HG03108 (cell line): ENCODE measurements around the gene LASP1.
"Not testable (repeated sequence)": the region's sequence is repeated elsewhere in the genome, so short reads cannot be mapped to it uniquely, and the experiment has no call there.

ENCODE experiments used
- ATAC-seq: cut with Tn5 transposase; IDR thresholded peaks from one replicate; pipeline ENCODE4 v1.9.1; 2021; ENCODE audit warnings: moderate library complexity; ENCODE audit not compliant: unreplicated experiment

The LASP1 gene

DNA sequence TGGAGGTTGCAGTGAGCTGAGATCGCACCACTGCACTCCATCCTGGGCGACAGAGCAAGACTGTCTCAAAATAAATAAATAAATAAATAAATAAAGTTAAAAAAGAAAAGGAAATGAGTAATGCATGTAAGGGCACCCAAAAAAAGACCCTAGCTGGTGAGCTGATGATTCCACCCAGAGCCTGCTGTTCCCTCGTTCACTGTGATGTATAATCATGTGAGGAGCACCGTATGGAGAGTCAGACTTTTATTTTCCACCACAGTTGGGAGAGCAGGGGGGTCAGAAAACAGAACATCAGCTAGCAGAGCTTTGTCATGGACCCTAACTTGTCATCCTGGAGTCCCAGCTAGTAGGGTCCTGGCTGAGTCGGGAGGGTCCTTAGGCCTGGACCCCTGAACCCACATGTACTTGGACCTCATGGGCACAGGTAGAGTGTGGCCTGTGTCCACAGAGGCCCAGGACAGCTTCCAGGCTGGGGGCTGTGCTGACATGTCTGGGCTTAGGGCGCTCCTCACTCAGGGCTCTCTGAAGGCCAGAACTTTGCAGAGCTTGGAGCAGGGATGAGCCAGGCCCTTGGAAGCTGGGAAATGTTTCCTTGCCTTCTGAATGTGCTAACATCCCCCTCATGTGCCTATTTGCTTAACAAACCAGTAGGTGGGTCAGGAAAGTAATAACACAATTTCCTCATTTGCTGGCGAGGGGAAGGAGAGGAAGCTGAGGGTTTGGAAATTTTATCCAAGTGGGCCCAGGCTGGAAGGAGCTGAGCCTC, 36.8 kb downstream of the LASP1 start:
- ATAC-seq, result no peak

DNA sequence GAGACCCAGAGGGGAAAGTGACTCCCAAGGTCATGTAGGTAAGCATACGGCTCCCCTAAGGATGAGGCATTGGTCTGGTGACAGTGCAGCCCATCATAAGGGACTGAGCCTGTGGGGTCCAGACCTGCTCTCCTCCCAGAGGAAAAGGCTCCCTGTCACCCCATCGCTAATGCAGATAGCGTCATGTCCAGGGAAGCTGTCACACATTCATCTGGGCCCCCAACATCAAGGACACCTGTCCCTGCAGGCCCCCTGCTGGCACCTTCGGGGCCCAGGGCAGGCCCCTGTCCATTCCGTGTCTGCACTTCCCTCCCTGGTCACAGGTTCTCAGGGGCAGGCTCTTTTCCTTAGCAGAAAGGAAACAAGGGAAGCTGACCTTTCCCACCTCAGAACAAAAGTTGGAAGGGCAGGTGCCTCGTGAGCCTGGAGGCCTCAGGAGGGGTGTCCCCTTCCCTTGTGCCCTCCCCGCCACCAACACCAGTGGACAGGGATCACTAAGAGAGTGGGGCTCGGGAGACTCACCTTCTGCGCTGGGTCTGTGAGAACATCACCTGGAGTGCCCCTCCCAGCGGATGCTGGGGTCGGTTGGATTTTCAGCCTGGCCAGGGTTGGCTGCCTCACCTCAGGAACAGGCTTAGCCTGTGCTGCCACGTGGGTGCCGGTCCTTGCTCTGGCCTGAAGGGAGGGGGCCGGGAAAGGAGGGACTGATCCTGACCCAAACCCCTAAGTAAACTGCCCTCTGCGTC, 38.2 kb downstream of the LASP1 start:
- no peak for ATAC-seq

DNA sequence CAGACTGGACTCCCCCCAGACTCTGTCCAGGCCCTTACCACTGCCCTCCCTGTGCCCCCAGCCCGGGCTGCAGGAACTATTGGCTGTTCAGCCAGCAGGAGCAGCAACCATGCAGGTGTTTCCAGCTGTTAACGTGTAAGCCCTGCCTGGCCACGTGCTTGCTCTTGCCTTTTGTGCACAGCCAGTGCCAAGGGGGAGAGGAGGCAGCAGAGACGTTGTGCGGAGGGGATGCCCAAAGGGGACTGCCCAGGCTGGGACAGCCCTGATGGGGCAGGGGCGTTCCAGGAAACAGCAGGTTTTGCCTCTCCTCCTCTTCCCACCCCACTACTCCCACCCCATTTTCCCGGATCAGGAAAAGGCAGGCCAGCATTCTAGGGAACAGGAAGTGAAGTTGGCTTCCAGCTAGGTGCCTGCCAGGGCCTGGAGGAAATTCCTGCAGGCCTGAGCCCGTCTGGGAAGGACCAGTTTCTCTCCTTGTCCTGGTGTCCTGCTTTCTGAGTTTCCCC, 38.9 kb downstream of the LASP1 start:
- no peak for ATAC-seq

- ATAC-seq, result no peak
Observed at GRCh38 chr17:38910325-38910724, 40.5 kb downstream of the LASP1 start.

DNA sequence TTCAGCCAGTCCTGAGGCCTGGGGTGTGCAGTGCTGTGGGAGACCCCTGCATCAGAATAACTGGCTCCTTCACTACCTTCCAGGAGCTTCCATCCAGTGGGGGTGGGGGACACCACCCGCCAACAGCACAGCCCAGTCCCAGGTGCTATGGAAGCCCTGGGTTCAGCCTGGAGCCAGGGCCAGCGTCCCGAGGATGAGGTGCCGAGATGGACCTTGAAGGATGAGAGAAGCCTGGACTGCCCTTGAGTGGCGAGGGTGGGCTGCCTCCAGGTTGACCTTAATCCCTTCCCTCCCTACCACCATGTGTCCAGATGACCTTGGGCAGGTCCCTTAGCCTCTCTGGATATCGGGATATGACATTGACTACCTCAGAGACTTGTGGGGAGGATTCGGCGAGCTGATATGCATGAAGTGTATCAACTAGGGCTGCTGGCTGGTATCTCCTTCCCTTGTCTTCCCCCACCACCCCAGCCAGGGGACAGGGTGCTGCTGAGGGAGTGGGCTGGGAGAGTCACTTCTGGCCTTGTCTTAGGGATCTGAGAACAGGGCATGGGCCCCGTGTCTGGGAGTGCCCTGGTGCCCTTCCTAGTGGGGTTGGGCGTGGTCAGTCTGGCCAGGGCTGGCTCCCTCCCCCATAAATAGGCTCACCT, 41.3 kb downstream of the LASP1 start:
- no peak for ATAC-seq

- ATAC-seq, result not testable (repeated sequence)
Observed at GRCh38 chr17:38911731-38912081, 41.8 kb downstream of the LASP1 start.

DNA sequence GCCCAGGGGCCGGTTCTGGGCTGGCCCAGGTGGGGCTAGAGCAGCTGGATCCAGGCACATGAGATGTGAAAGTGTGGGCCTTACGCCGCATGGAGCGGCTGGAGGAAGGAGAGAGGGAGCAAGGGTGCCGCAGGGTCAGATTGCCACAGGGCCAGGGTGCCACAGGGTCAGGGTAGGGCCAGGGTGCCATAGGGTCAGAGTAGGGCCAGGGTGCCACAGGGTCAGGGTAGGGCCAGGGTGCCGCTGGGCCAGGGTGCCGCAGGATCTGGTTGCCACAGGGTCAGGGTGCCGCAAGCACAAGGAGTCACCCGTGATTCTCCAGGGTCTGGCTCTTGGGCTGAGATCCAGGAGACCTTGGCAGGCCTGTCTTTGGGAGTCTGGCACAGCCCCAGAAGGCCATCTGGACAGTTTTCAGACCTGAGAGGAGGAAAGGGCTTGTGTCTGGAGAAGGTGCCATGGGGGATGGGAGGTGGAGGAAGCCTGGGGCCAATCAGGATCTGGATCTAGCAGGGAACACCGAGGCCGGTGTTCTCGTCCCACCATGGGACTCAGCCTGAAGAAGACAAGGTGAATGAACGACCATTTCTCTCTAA, 42.5 kb downstream of the LASP1 start:
- no peak for ATAC-seq

DNA sequence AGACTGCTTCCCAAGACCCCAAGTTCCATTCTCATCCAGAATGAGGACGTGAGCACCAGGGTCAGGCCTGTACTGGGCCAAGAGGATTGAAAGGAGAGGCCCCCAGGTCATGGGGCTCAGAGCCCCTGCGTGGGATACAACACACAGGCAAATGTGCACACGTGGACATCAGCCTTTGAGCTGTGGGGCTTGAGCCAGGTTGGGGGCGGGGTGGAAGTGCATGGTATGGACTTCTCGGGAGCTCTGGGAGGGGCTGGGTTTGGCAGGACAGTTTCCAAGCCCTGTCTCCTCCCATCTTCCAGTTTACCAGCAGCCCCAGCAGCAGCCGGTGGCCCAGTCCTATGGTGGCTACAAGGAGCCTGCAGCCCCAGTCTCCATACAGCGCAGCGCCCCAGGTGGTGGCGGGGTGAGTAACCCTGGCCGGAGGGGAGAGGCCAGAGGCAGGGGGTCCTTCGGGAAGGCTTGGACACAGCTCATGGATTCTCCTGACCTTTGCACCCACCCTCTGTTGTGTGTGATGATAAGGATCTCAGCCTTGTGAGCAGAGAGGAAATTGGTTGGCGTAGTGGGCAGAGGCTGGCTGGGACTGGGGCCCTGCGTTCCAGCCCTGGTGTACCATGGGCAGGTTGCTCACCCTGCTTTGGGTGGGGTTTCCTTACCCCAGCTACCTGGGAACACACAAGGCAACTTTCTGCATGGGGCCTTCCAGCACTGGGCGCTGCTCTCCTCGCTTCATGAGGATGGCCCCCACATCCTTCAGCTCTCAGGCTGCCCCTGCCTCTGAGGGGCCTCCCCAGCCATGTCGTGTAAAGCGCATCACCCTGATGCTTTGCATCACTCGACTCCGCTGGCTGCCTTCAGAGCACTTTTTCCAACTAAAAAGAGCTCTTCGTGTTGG, 45.1 kb downstream of the LASP1 start:
- no peak for ATAC-seq

DNA sequence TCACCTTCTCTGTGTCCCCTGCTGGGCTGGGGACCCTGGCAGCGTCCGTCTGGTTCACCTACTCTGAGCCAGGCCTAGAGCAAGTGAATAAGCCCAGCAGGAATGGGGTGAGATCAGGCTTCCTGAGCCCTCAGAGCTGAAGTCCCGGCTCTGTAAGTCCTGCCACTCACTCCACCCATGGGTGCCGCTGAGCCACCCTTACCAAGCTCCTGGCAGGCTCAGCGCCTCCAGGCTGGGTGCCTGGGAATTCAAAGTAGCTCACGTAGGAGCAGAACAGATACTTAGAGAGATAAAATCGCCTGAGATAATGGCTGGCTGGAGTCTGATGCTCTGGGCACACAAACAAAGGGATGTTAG, 45.8 kb downstream of the LASP1 start:
- no peak for ATAC-seq

GRCh38 chr17:38916771-38917170, 46.9 kb downstream of the LASP1 start:
- no peak for ATAC-seq

- ATAC-seq, result no peak
Observed at GRCh38 chr17:38917259-38917658, 47.4 kb downstream of the LASP1 start.

- no peak for ATAC-seq
Observed at GRCh38 chr17:38918129-38918913, 48.5 kb downstream of the LASP1 start.

DNA sequence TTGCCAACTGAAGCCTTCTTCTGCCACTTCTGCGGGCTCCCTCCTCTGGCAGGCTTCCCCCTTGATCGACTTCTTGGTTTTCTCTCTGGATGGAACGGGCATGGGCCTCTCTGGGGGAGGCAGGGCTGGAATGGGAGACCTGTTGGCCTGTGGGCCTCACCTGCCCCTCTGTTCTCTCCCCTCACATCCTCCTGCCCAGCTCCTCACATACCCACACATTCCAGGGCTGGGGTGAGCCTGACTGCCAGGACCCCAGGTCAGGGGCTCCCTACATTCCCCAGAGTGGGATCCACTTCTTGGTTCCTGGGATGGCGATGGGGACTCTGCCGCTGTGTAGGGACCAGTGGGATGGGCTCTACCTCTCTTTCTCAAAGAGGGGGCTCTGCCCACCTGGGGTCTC, 49.1 kb downstream of the LASP1 start:
- ATAC-seq, result no peak

DNA sequence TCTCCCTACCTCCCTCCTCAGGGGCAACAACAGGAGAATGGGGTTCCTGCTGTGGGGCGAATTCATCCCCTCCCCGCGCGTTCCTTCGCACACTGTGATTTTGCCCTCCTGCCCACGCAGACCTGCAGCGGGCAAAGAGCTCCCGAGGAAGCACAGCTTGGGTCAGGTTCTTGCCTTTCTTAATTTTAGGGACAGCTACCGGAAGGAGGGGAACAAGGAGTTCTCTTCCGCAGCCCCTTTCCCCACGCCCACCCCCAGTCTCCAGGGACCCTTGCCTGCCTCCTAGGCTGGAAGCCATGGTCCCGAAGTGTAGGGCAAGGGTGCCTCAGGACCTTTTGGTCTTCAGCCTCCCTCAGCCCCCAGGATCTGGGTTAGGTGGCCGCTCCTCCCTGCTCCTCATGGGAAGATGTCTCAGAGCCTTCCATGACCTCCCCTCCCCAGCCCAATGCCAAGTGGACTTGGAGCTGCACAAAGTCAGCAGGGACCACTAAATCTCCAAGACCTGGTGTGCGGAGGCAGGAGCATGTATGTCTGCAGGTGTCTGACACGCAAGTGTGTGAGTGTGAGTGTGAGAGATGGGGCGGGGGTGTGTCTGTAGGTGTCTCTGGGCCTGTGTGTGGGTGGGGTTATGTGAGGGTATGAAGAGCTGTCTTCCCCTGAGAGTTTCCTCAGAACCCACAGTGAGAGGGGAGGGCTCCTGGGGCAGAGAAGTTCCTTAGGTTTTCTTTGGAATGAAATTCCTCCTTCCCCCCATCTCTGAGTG, 49.6 kb downstream of the LASP1 start:
- ATAC-seq, result no peak

GRCh38 chr17:38920374-38921291, 50.8 kb downstream of the LASP1 start:
- no peak for ATAC-seq

GRCh38 chr17:38921756-38922411, 52.0 kb downstream of the LASP1 start:
- ATAC-seq, result no peak

DNA sequence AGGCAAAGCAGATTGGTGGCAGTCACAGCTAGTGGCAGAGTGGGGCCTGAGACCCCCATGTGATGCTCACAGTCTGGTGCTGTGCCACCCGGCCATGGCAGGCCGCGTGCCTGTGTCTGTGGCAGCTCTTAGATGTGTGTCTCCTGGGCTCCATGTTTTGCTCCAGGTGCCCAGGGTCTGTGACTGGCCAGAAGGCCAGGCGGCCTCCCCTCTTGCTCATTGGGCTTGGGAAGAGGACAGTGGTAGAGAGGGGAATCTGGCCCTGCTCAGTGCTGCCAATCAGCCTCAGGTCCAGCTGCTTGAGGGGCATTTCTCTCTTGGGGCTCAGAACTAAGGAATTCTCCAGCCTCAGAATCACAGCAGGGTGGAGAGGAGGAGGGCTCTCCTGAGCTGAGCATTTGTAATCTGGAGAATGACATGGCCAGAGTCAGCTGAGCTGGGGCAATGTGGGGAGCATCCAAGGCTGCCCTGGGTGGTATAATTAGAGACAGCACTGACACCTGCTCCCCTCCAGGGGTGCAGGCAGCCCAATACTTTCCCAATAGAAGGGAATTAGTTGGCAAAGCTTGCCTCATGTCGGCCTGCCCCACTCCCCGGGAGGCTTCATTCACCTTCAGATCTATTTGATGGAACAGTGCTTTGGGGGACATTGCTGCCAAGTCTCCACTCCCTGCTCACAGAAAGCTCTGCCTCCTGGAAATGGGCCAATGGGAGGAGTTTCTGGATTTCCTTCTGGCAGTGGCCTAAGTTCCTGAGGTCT, 52.9 kb downstream of the LASP1 start:
- no peak for ATAC-seq
